Measurements from ENCODE around the gene GARIN5B.
A peak's percentile ranks its signal among the peaks of the same experiment; 100 is the strongest.
"Not testable (repeated sequence)": the region's sequence is repeated elsewhere in the genome, so short reads cannot be mapped to it uniquely, and the experiment has no call there.

Gene GARIN5B

DNA sequence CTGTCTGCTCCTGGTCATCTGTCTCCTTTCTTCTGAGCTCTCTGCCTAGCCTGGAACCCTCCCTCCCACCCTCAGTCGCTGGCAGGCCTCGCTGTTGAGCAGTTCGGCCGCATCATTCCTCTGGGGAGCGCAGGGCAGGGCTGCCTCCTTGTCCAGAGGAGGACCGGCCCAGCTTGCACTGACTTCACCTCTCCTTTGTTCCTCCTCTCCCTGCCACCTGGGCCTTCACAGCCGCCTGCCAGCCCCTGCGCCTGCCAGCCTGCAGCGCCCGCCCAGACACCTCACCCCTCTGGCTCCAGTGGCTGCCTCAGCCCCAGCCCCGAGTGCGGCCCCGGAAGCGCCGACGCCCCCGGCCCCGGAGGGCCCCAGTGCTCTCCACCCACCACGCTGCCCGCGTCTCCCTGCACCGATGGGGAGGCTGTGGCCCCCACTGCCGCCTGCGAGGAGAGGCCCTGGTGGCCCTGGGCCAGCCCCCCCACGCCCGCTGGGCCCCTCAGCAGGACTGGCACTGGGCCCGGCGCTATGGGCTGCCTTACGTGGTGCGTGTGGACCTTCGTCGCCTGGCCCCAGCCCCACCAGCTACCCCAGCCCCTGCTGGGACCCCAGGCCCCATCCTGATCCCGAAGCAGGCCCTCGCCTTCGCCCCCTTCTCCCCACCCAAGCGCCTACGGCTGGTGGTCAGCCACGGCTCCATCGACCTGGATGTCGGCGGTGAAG, 16.2 kb downstream of the GARIN5B start:
- DNase-seq, result no peak

DNA sequence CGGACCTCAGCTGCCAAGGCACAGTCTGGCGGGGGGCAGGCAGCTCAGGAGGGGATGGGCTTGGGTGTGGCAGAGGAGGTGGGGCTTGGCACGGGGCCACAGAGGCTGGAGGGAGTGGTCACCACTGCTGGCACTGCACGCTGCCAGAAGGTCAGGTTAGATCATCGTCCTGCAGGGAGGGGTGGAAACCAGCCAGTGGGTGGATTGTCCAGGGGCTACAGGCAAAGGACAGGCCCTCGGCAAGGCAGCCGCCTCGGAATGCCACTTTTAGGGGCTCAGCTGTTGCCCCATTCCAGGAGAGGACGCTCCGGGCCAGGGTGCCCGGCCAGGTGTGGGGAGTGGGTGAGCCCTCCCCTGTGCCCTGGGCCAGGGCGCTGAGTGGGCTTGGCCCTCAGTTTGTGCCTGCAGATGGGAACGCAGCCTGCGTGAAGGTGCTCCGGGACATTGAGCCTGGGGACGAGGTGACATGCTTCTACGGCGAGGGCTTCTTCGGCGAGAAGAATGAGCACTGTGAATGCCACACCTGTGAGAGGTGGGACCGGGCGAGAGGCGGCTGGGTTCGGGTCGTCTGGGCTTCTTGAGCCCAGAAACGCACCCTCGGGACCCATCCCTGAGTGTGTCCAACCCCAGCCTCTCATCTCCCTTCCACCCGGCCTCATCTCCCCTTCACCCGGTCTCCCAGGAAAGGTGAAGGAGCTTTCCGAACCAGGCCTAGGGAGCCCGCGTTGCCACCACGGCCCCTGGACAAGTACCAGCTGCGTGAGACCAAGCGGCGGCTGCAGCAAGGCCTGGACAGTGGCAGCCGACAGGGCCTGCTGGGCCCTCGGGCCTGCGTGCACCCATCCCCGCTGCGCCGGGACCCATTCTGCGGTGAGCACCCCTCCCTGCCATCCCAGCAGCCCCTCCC, 17.0 kb downstream of the GARIN5B start:
- no peak for DNase-seq

DNA sequence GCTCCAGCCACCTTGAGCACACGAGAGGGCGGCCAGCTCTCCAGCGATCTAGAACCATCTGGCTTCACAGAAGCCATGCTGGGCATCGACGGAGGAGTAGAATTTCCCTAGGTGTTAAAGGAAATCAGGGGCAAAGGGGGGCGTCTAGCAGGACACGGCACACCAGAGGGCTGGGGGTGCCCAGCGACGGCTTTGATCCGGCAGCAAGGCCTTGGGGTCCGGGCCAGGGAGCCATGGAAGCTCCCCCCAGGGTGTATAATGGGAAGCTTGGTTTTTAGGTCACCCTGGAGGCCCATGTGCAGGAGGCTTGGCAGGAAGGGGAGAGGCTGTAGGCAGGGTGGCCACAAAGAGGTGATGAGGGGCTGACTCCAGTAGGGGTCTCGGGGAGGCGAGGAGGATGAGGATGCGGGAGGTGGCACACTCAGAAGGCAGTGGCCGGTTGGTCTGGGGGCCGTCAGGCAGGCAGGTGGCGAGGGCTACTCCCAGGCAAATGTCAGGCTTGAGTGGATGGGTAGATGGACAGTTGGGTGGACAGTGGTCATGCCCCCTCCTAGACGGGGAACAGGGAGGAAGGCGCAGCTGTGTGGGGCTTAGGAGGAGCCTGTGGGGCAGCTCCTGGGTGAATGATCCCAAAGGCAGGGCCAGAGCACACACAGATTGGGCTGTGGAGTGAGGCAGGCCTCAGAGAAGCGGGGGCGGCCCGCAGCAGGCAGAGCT, 17.8 kb downstream of the GARIN5B start:
- no peak for DNase-seq

DNA sequence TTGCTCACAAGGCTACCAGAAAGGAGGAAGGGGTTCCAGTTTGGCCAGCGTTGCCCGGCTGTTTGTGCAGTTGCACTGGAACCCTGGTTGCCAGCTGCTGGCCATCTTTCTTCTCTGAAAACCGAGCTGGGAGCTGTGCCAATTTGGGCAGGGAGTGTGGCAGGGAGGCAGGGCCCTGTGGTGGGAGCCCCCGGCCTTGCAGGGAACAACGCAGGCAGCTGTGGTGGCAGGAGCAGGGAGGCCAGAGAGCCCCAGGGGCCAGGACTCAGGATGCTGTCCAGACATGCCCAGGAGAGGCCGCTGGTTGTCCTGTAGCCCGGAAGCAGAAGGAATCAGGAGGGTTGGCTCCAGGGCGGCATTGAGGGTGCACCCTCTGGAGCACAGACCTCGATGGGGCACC, 18.6 kb downstream of the GARIN5B start:
- DNase-seq, result no peak

DNA sequence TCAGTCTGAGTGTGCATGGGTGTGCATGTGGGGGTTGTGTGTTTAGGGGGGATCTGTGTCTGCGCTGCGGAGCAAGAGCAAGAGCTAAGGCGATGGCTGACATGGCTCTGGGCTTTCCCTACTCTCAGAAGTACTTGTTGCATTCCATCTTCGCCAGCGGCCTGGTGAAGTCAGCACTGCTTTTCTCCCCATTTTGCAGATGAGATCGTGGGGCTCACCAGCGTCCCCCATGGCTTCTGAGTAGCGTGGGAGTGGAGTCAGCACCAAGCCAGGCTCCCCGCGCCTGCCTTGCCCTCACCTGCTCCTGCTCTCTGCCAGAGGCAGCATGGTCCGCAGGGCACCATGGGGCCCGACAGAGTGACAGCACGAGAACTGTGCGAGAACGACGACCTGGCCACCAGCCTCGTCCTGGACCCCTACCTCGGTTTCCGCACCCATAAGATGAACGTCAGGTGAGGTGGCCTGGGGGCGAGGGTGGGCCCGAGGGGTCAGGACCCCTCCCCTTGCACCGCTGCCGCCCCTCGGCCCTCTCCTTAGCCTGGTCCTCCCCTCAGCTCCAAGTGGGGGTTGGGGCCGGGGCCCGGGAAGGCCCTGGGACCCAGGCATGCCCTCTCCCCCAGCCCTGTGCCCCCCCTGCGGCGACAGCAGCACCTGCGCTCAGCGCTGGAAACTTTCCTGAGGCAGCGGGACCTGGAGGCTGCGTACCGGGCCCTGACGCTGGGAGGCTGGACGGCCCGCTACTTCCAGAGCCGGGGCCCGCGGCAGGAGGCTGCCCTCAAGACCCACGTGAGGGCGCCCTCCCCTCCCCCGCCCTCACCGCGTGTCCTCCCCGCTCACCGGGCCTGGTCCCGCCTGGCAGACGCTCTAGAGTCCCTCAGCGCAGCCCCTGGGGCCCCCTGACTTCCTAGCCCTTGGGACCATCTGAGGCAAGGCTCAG, 21.2 kb downstream of the GARIN5B start:
- DNase-seq, result no peak

DNA sequence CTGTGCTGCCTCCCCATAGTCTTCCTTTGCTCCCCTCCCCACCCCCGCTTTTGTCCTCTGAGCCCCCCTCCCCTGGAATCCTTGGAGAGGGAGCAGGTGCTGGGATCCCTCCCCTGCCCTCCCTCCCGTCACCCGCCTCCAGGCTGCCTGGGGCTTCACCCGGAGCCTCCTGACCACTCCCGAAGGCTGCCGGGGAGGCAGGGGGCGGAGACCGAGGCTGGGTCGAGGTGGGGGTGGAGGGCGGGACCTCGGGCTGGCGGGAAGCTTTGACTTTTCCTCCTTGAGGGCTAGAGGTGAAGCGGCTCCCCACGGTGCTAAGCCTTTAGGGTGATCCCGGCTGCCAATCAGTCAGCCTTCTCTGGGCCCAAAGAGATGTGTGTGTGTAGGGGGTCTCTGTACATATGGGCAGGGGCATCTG, 21.9 kb downstream of the GARIN5B start:
- DNase-seq, result no peak

DNA sequence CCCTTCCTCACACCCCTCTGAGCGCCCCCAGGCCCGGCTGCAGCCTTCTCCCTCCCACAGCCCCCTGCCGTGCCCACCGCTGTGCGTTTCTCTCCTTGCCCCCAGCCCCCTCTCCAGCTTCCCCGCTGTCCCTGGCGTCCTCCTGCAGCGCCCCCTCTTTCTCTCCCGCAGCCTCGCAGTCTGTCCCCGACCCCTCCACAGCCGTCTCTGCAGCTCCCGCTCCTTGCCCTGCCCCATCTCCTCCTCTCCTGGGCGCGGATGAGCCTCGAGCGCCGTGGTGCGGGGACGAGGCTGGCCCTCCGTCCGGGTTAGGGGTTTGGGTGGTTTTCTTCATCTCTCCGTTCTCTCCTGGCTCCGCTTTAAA, 22.3 kb downstream of the GARIN5B start:
- DNase-seq, result no peak

DNA sequence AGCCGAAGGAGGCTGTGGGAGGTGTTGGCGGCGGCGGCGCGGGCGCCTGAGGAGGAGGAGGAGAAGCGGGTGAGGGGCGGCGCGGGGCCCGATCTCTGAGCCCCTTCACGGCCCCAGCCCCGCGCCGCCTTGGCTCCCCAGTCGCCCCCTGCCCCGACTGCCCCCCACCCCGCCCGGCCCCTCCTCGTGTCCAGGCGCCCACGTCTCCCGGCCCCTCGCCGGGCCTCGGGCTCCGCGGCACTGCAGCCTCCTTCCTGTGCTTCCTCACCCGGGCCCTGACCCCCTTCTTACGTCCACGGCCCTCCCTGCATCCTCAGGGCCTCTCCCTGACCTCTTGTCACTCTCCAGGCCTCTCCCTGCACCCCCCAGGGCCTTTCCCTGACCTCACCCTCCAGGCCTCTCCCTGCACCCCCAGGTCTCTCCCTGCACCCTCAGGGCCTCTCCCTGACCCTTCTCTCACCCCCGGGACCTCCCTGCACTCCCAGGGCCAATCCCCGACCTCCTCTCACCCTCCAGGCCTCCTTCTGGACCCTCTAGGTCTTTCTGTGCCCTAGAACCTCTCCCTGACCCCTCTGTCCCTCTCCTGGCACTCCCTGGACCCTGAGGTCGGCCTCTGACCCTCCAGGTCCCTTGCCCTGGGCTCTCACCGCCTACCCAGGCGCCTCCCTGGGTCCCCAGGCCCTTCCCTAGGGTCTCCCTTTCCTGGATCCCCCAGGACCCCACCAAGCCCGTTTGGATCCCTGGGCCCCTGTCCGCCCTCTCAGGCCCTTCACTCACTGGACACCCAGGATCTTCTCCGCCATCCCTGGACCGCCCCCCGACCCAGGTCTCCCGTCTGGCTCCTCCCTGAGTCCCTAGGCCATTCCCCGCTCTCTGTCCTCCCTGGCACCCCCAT, 22.9 kb downstream of the GARIN5B start:
- DNase-seq, result no peak

DNA sequence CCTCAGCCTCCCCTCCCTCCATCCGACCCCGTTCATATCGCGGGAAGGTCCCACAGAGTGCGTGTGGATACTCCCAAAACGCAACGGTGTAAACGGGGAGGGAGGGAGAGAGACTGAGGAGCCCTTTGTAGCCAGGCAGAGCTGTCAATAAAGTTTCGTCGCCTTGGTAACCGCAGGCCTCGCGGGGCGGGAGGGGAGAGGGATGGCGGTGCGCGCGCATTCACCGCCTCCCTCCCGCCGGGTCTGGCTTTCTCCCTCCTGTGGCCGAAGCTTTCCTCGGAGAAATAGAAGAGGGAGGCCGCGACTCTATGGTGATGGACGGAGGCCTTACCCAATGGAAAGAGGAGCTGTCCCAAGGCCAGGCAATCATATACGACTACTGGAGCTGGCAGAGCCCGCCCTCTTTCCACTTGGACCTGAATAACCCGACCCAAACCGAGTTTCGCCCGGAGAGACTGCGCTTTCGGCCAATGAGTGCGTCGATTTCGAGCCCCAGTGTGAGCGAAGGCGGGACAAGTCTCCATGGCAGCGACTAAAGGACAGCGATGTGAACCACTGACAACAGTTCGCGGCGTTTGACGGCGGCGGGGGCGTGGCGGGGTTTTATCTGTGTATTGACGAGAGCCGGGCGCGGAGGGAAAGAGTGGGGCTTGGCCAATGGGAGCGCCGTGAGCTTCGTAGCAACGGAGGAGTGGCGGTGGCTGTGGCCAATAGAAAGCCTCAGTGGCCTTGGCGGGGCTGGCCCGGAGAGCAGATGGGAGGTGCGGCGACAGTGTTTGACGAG, 23.8 kb downstream of the GARIN5B start, which contains the start of gene KMT5C:
Gene KMT5C, plus strand, starts transcription at position 772 of the 784 bp plus-strand sequence. CDS start 2,061 bp downstream, outside the sequence.
- DNase-seq, result peak; percentile 100

DNA sequence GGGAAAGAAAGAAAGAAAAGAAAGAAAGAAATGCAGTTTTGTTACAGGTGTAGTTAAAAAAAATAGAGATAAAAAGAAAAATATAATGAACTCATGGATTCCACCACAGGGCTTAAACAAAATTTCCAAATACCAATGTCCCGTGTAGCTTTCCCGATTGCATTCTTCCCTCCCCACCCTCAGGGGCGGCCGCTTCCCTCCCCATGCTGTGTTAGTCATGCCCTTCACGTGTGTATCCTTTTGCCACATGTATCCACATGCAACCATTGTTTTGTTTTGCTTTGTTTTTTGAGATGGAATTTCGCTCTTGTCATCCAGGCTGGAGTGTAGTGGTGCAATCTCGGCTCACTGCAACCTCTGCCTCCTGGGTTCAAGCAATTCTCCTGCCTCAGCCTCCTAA, 27.0 kb downstream of the GARIN5B start:
- DNase-seq, result no peak

DNA sequence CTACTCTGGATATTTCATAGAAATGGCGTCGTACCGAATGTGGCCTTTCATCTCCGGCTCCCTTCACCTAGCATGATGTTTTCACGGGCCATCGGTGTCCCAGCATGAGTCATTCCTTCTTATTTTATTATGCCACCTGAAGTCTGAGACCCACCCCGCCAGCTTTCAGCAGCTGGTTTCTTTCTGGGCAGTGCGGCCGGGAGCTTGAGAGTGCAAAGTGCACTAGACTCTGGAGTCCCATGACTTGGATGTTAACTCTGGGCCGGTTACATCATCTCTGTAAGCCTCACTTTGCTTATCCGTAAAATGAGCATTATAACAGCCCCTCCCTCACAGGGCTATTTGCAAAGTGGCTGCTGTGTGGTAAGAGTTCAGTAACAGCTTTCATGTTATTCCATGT, 29.2 kb downstream of the GARIN5B start:
- DNase-seq, result no peak

DNA sequence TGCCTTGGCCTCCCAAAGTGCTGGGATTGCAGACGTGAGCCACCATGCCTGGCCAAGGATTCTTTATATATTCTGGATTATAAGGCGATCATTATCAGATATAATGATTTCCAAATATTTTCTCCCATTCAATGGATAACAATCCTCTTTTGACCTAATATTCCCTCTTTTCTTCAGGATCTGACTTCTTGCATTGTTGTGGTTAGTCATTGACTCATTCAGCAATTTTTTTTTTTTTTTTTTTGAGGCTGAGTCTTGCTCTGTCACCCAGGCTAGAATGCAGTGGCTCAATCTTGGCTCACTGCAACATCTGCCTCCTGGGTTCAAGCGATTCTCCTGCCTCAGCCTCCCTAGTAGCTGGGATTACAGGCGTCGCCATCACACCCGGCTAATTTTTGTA, 33.3 kb downstream of the GARIN5B start:
- peak; percentile 26 for DNase-seq

DNA sequence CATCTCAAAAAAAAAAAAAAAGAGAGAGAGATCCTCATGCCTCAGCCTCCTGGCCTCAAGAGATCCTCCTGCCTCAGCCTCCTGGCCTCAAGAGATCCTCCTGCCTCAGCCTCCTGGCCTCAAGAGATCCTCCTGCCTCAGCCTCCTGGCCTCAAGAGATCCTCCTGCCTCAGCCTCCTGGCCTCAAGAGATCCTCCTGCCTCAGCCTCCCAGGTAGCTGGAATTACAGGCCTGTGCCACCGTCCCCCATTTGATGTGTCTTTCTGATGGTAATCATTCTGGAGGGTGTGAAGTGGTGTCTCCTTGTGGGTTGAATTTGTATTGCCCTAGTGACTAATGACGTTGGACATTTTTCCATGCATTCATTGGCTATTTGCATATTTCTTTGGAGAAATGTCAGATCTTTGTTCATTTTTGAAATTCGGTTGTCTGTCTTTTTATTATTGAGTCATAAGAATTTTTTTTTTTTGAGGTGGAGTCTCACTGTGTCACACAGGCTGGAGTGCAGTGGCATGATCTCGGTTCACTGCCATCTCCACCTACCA, 34.2 kb downstream of the GARIN5B start:
- DNase-seq, result not testable (repeated sequence)

DNA sequence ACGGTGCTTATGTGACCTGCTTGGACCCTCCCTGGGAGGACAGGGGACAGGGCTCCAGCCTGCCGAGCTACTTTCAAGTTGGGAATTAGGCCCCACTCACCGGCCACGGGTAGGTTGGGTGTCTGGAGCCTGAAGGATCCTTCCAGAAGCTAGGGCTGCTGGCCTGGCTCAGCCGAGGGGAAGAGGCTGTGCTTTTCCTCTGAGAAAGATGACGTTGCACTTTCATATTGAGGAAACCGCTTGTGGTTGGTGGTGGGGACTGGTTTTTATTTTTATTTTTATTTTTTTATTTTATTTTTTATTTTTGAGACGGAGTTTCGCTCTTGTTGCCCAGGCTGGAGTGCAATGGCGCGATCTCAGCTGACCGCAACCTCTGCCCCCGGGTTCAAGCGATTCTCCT, 37.9 kb downstream of the GARIN5B start, which contains the start of gene TMEM150B:
Gene TMEM150B, minus strand, starts transcription at position 170 of the 400 bp plus-strand sequence. CDS start 4,305 bp downstream, outside the sequence.
- DNase-seq, result no peak

DNA sequence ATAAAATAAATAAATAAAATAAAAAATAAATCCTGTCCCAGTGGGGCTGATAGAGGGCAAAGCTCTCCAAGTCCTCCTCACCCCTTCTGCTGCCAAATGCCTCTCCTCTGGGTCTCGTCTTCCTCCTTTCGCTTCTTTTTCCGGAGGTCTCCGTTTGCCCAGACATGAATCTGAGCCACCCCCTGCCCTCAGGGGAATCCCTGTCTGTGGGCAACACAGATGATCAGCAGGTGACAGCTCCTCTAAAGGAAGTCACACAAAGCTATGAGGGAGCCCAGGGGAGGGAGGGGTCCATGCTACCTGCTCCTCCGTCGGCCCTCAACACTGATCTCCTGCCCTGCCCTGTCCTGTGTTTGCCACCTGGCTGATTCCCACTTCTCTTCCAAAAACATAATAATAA, 38.4 kb downstream of the GARIN5B start:
- DNase-seq, result no peak

DNA sequence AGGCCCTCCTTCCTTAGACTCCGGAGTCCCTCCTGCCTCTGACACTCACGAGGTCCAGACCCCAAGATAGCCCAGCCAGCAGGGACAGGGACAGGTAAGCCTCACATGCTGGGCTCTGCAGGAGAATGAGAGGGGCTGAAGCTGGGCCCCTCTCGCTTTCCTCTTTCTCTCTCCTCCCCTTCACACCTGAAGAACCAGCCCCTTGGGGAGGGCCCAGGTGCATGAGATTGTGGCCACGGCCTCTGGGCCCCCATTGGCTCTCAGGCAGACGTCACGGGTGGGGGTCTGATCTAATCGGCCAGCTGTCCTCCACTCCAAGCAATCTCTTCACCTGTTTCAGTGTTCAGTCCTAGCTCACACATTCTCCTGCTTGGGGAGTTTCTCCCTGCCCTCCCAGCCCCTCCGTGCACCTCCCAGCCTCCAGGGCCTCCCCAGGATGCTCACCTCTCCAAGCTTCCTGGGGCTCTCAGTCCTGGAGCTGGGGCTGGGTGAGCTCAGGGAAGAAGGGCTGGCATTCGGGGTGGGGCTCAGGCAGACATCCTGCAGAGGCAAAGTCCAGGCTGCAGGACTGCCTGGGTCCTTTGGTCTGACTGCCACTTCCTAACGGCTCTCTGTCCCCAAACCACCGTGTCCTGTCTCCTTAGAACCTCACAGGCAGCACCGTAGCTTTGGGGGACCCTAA, 40.7 kb downstream of the GARIN5B start:
- no peak for DNase-seq

DNA sequence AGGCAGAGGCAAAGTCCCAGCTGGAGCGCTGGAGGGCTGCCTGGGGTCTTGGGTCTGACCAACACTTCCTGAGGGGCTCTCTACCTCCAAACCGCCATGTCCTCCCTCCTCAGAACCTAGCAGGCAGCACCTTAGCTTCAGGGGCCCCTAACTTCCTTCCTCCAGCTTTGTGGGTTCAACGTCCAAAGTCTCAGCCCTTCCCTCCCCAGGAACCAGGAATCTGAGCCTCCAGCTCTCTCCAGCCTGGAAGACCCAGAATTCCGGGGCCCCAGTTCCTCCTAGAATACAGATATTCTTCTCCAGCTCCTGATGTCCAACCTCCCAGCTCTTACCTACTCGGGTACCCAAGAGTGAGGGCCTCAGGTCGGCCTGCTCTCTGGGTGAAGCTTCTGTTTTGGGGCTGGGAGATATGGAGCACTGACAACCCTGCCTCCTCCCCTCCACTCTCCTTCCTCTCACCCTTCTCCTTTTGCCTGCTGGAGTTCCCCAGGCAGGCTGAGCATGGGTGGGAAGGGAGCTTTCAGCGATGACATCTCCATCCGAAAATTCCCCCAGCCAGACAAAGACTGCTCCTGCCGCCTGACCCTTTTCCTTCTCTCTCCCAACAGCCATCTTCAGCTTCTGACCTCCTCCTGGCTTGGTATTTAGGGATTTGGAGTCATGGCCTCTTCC, 41.5 kb downstream of the GARIN5B start:
- DNase-seq, result no peak

DNA sequence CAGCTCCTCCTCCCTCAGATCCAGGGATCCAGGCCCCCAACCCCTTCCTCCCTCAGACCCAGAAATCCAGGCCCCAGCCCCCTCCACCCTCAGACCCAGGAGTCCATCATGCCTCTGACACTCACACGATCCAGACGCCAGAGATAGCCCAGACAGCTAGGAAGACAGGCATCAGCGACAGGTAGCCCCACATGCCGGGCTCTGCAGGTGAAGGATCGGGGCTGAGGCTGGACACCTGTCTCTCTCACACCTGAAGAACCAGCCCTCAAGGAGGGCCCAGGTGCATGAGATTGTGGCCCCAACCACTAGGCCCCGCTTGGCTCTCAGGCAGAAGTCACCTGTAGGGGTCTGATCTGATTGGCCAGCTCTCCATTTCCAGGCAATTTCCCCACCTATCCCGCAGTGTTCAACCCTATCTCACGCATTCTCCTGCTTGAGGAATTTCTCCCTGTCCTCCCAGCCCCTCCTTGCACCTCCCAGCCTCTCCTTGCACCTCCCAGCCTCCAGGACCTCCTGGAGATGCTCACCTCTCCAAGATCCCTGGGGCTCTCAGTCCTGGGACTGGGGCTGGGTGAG, 42.1 kb downstream of the GARIN5B start:
- DNase-seq, result no peak
